GM12892 (cell line): ENCODE data around the gene TMEM40.

Source experiments
- DNase-seq: peaks from one replicate; pipeline ENCODE4 v3.0.0; 2011; ENCODE audit not compliant: insufficient read length
- FAIRE-seq: peaks from 2 replicates; lab custom pipeline; 2011; peaks lifted over from hg19 to GRCh38; lab: Jason Lieb, UNC
- POLR2A ChIP-seq: IDR thresholded peaks from 2 replicates; pipeline ENCODE4 v1.6.1; 2011; ENCODE audit warnings: low read depth, low read length, control low read depth
- POLR2AphosphoS5 ChIP-seq: IDR thresholded peaks from 2 replicates; pipeline ENCODE4 v1.6.1; 2011; ENCODE audit warnings: low read depth, low read length, control low read depth
- TAF1 ChIP-seq: IDR thresholded peaks from 2 replicates; pipeline ENCODE4 v1.6.1; 2011; ENCODE audit warnings: low read depth, mild to moderate bottlenecking, control low read depth, low read length, borderline replicate concordance

TMEM40 gene

GRCh38 chr3:12742330-12743107 lies 16.5 kb downstream of the TMEM40 start:
- TF ChIP-seq POLR2A (no peak), POLR2AphosphoS5 (no peak), TAF1 (no peak)
- DNase-seq, result no peak
- FAIRE-seq, result no peak

- no peak for TF ChIP-seq TAF1
- TF ChIP-seq POLR2A, result no peak
- no peak for TF ChIP-seq POLR2AphosphoS5
- DNase-seq (no peak), FAIRE-seq (peak; percentile 69)
Measured at GRCh38 chr3:12741209-12741608, 17.9 kb downstream of the TMEM40 start.

GRCh38 chr3:12737833-12738232 lies 21.2 kb downstream of the TMEM40 start:
- TF ChIP-seq TAF1, result no peak
- TF ChIP-seq POLR2AphosphoS5, result no peak
- TF ChIP-seq POLR2A, result no peak
- no peak for FAIRE-seq

GRCh38 chr3:12737319-12737718 lies 21.7 kb downstream of the TMEM40 start:
- DNase-seq (no peak), FAIRE-seq (no peak)
- TF ChIP-seq TAF1, result no peak
- no peak for TF ChIP-seq POLR2AphosphoS5
- TF ChIP-seq POLR2A, result no peak

More at GRCh38 chr3:12737833-12738232, 21.2 kb downstream of the TMEM40 start:
- DNase-seq, result no peak

- TF ChIP-seq TAF1 (no peak), POLR2A (no peak), POLR2AphosphoS5 (no peak)
- no peak for FAIRE-seq
- DNase-seq, result no peak
Measured at GRCh38 chr3:12734960-12735359, 24.1 kb downstream of the TMEM40 start.

- DNase-seq (no peak), FAIRE-seq (no peak)
- TF ChIP-seq POLR2AphosphoS5 (no peak), TAF1 (no peak), POLR2A (no peak)
Measured at GRCh38 chr3:12733566-12733965, 25.5 kb downstream of the TMEM40 start.

GRCh38 chr3:12730506-12731242 lies 28.4 kb downstream of the TMEM40 start:
- TF ChIP-seq POLR2A, result no peak
- no peak for TF ChIP-seq TAF1
- no peak for TF ChIP-seq POLR2AphosphoS5
- DNase-seq (no peak), FAIRE-seq (no peak)

GRCh38 chr3:12729051-12729651 lies 29.9 kb downstream of the TMEM40 start:
- no peak for FAIRE-seq

GRCh38 chr3:12727937-12728336 lies 31.1 kb downstream of the TMEM40 start:
- TF ChIP-seq TAF1, result no peak
- TF ChIP-seq POLR2AphosphoS5, result no peak
- no peak for TF ChIP-seq POLR2A
- DNase-seq (no peak), FAIRE-seq (no peak)

More at GRCh38 chr3:12729051-12729651, 29.9 kb downstream of the TMEM40 start:
- no peak for DNase-seq
- TF ChIP-seq POLR2AphosphoS5, result no peak
- TF ChIP-seq POLR2A, result no peak
- TF ChIP-seq TAF1, result no peak

GRCh38 chr3:12727481-12727880 lies 31.6 kb downstream of the TMEM40 start:
- FAIRE-seq (no peak), DNase-seq (no peak)
- TF ChIP-seq POLR2A, result no peak
- no peak for TF ChIP-seq POLR2AphosphoS5
- TF ChIP-seq TAF1, result no peak

- no peak for FAIRE-seq
- no peak for DNase-seq
- TF ChIP-seq TAF1, result no peak
- no peak for TF ChIP-seq POLR2AphosphoS5
- TF ChIP-seq POLR2A, result no peak
Measured at GRCh38 chr3:12725436-12725835, 33.6 kb downstream of the TMEM40 start.
